Glutamatergic neuron (in vitro differentiated cells): ENCODE results near the gene ODR4. TPM values are rescaled to one million over a fixed set of nuclear protein-coding genes. Genes with fewer than 3 reads are reported as not detected.
A peak's percentile ranks its signal among the peaks of the same experiment; 100 is the strongest.

Experiments used
- DNase-seq: peaks from one replicate; pipeline ENCODE4 v3.0.0; 2022
- H3K27ac Mint-ChIP-seq: one replicate; pipeline ENCODE4 v1.8.0; 2020; ENCODE audit warnings: mild to moderate bottlenecking, mixed read lengths, inconsistent platforms; ENCODE audit not compliant: unreplicated experiment
- H3K27me3 Mint-ChIP-seq: one replicate; pipeline ENCODE4 v1.8.0; 2020; ENCODE audit warnings: mild to moderate bottlenecking, moderate library complexity, mixed read lengths, inconsistent platforms; ENCODE audit not compliant: unreplicated experiment
- H3K36me3 Mint-ChIP-seq: one replicate; pipeline ENCODE4 v1.8.0; 2020; ENCODE audit warnings: mild to moderate bottlenecking, mixed read lengths, inconsistent platforms; ENCODE audit not compliant: unreplicated experiment
- H3K4me1 Mint-ChIP-seq: one replicate; pipeline ENCODE4 v1.8.0; 2020; ENCODE audit warnings: mild to moderate bottlenecking, low read depth, mixed read lengths, inconsistent platforms; ENCODE audit not compliant: unreplicated experiment
- H3K4me3 Mint-ChIP-seq: one replicate; pipeline ENCODE4 v1.8.0; 2020; ENCODE audit warnings: mild to moderate bottlenecking, mixed read lengths, inconsistent platforms; ENCODE audit not compliant: unreplicated experiment
- H3K9me3 Mint-ChIP-seq: one replicate; pipeline ENCODE4 v1.8.0; 2020; ENCODE audit warnings: mild to moderate bottlenecking, moderate library complexity, mixed read lengths, inconsistent platforms; ENCODE audit not compliant: unreplicated experiment
- CTCF ChIP-seq: fragments of 200-600 bp; sonication (generic); IDR thresholded peaks from one replicate; pipeline ENCODE4 v1.5.0; 2021; ENCODE audit not compliant: partially characterized antibody, unreplicated experiment
- long read RNA-seq: library from polyadenylated mRNA; unstranded; transcript quantifications from one replicate; pipeline ENCODE4 v2.0.0, GENCODE V29; 2020; ENCODE audit not compliant: unreplicated experiment
- total RNA-seq: library from RNA; stranded (reverse); fragmentation: NEBNext Ultra II Directional; extraction: Animal tissue kit (Norgen Biotek cat#: 25700); gene quantifications from one replicate; pipeline ENCODE4 v1.2.1, GENCODE V29; 2021; ENCODE audit not compliant: unreplicated experiment

ODR4 gene
- 20.6 TPM for total RNA-seq
- long read RNA-seq, transcript ODR4-201 (14 exons, 3,792 nt): major isoform, 6 of 15 reads
- long read RNA-seq, partial matches to known transcripts: 0 of 15 reads
- long read RNA-seq, other reads (novel, unspliced or antisense): 9 of 15 reads

GRCh38 chr1:186375152-186375928 is at the start of gene ODR4, which contains the start of gene TPR:
TSS of gene ODR4 (plus strand) at chr1:186375838. CDS start at chr1:186379786, 3,948 bp downstream.
TSS of gene TPR (minus strand) at chr1:186375253. CDS start at chr1:186375028, 225 bp downstream.
- peaks cover 13% of the 10 kb centered on the region for H3K27me3 Mint-ChIP-seq
- H3K9me3 Mint-ChIP-seq: peaks cover 5% of the 10 kb centered on the region
- peak within 1 kb of the TSS; percentile 100 for H3K4me3 Mint-ChIP-seq
- peak; percentile 81 for TF ChIP-seq CTCF
- DNase-seq: peak; percentile 97
- peak within 1 kb of the TSS; percentile 99 for H3K27ac Mint-ChIP-seq
- no peaks in the 10 kb centered on the region for H3K36me3 Mint-ChIP-seq
- H3K4me1 Mint-ChIP-seq: peaks cover 1% of the 10 kb centered on the region

GRCh38 chr1:186326009-186326408 is 49.6 kb upstream of the ODR4 start:
- no peak overlapping the region for H3K27ac Mint-ChIP-seq
- H3K36me3 Mint-ChIP-seq: no peaks in the 10 kb centered on the region
- DNase-seq: no peak
- H3K4me3 Mint-ChIP-seq: no peak overlapping the region
- H3K27me3 Mint-ChIP-seq: no peaks in the 10 kb centered on the region
- H3K4me1 Mint-ChIP-seq: no peaks in the 10 kb centered on the region
- H3K9me3 Mint-ChIP-seq: no peaks in the 10 kb centered on the region
- no peak for TF ChIP-seq CTCF

GRCh38 chr1:186327331-186327730 is 48.3 kb upstream of the ODR4 start:
- no peaks in the 10 kb centered on the region for H3K4me1 Mint-ChIP-seq
- no peak overlapping the region for H3K4me3 Mint-ChIP-seq
- H3K36me3 Mint-ChIP-seq: no peaks in the 10 kb centered on the region
- no peaks in the 10 kb centered on the region for H3K9me3 Mint-ChIP-seq
- H3K27me3 Mint-ChIP-seq: no peaks in the 10 kb centered on the region
- TF ChIP-seq CTCF: no peak
- DNase-seq: no peak
- H3K27ac Mint-ChIP-seq: no peak overlapping the region

- H3K4me1 Mint-ChIP-seq: no peaks in the 10 kb centered on the region
- H3K27ac Mint-ChIP-seq: no peak overlapping the region
- H3K27me3 Mint-ChIP-seq: no peaks in the 10 kb centered on the region
- TF ChIP-seq CTCF: peak; percentile 78
- no peaks in the 10 kb centered on the region for H3K36me3 Mint-ChIP-seq
- H3K9me3 Mint-ChIP-seq: no peaks in the 10 kb centered on the region
- DNase-seq: no peak
- H3K4me3 Mint-ChIP-seq: no peak overlapping the region
Observed at GRCh38 chr1:186330758-186331157, 44.9 kb upstream of the ODR4 start.

- Mint-ChIP-seq H3K27me3 (no peaks in the 10 kb centered on the region), H3K27ac (no peak overlapping the region), H3K9me3 (no peaks in the 10 kb centered on the region), H3K4me3 (no peak overlapping the region), H3K4me1 (no peaks in the 10 kb centered on the region), H3K36me3 (no peaks in the 10 kb centered on the region)
- no peak for TF ChIP-seq CTCF
- DNase-seq: no peak
Observed at GRCh38 chr1:186337554-186337953, 38.1 kb upstream of the ODR4 start.
